Spleen (tissue), 11 donors: ENCODE measurements around the gene TMPRSS6. TPM values are rescaled to one million over a fixed set of nuclear protein-coding genes. Genes with fewer than 3 reads are reported as not detected.

ENCODE experiments used
- DNase-seq: peaks from one replicate; pipeline ENCODE4 v3.0.0-alpha.2; 2020
- H3K27ac ChIP-seq, 8 donors: fragments of 200-600 bp; sonication (generic) in 7 of 8; 1 replicate in 4 of 8; 2 replicates in 4 of 8; pipeline versions ENCODE4 v1.5.0 to v1.8.0; 2016 to 2021; ENCODE audit warnings: inconsistent platforms in 4 of 8, mild to moderate bottlenecking in 4 of 8, moderate library complexity in 1 of 8
- H3K27me3 ChIP-seq, 7 donors: fragments of 200-600 bp; sonication (generic) in 6 of 7; replicated peaks in 1 of 7; 1 replicate in 4 of 7; 2 replicates in 3 of 7; pipeline versions ENCODE4 v1.5.0 to v1.8.0; 2016 to 2021; ENCODE audit warnings: inconsistent platforms in 3 of 7, mild to moderate bottlenecking in 1 of 7
- H3K36me3 ChIP-seq, 6 donors: fragments of 200-600 bp; sonication (generic) in 5 of 6; 1 replicate in 4 of 6; 2 replicates in 2 of 6; pipeline versions ENCODE4 v1.5.0 to v1.8.0; 2016 to 2021; ENCODE audit warnings: inconsistent platforms in 2 of 6
- H3K4me1 ChIP-seq, 6 donors: fragments of 200-600 bp; sonication (generic) in 5 of 6; 1 replicate in 3 of 6; 2 replicates in 3 of 6; pipeline versions ENCODE4 v1.5.0 to v1.8.0; 2016 to 2021; ENCODE audit warnings: inconsistent platforms in 3 of 6
- H3K4me3 ChIP-seq, 8 donors: fragments of 200-600 bp; sonication (generic) in 7 of 8; 1 replicate in 4 of 8; 2 replicates in 4 of 8; pipeline versions ENCODE4 v1.5.0 to v1.8.0; 2016 to 2021; ENCODE audit warnings: inconsistent platforms in 4 of 8, mild to moderate bottlenecking in 4 of 8, moderate library complexity in 2 of 8
- H3K9me3 ChIP-seq, 8 donors: fragments of 200-600 bp; sonication (generic) in 7 of 8; 1 replicate in 4 of 8; 2 replicates in 4 of 8; pipeline versions ENCODE4 v1.5.0 to v1.8.0; 2016 to 2021; ENCODE audit warnings: inconsistent platforms in 4 of 8
- CTCF ChIP-seq, 11 experiments: fragments of 200-600 bp in 7 of 11; fragments of 450-650 bp in 4 of 11; sonication (generic) in 4 of 11; IDR thresholded peaks in 8 of 11; conservative IDR thresholded peaks in 3 of 11; 1 replicate in 7 of 11; 2 replicates in 4 of 11; pipeline versions ENCODE4 v1.4.0 to v1.8.0; 2016 to 2021; ENCODE audit warnings: antibody characterized with exemption in 11 of 11, inconsistent platforms in 4 of 11, mild to moderate bottlenecking in 1 of 11
- POLR2A ChIP-seq, 3 donors: fragments of 450-650 bp; IDR thresholded peaks; one replicate each; pipeline ENCODE4 v1.5.1; 2017; ENCODE audit warnings: antibody characterized with exemption in 3 of 3, mild to moderate bottlenecking in 1 of 3
- POLR2AphosphoS5 ChIP-seq, 3 donors: sonication (generic); formaldehyde crosslinking; IDR thresholded peaks; one replicate each; pipeline ENCODE4 v1.5.1; 2017; ENCODE audit warnings: antibody characterized with exemption in 3 of 3
- WGBS, 5 donors: extraction: QIAGEN DNeasy Blood & Tissue Kit in 3 of 5; methylation state at CpG; one replicate each; pipeline versions ENCODE4 v1.1.5 to v1.1.7; 2013 to 2018; 5-methylcytosine and 5-hydroxymethylcytosine counted together
- intact Hi-C: fragments of 100-400 bp; cut with DNase I; formaldehyde crosslinking; loops from one replicate; pipeline ENCODE4 v1.15.0; 2023; ENCODE audit warnings: low total_unique reads
- polyA plus RNA-seq, 3 donors: library from polyadenylated mRNA; stranded (reverse); fragments of 200-250 nt; gene quantifications; one replicate each; pipeline ENCODE4 v1.2.1, GENCODE V29; 2013
- total RNA-seq, 7 donors: library from RNA; depleted of rRNA in 3 of 7; stranded (reverse); fragments of >200 nt in 3 of 7; fragmentation: NEBNext Ultra II Directional in 4 of 7; extraction: Animal tissue kit (Norgen Biotek cat#: 25700) in 4 of 7; gene quantifications; one replicate each; pipeline versions ENCODE4 v1.1.0 to v1.2.1, GENCODE V29; 2016 to 2021
- donor health status: healthy with polysubstance abuse.
- donor health status: DM: no; HTN: no; CAD: no; lungs with moderate emphysema.
- donor health status: DM: no; HTN: no; CAD: no.
- donor health status: Bipolar disorder and iron deficiency.
- donor health status: healthy.
- donor health status: DM: no; HTN: no; CAD: no.
- donor health status: DM: yes; HTN: yes; CAD: no.

Gene TMPRSS6
- total and polyA plus RNA-seq, 10 donors: 0.09 to 0.55 (median 0.28) TPM; not detected in 5

DNA sequence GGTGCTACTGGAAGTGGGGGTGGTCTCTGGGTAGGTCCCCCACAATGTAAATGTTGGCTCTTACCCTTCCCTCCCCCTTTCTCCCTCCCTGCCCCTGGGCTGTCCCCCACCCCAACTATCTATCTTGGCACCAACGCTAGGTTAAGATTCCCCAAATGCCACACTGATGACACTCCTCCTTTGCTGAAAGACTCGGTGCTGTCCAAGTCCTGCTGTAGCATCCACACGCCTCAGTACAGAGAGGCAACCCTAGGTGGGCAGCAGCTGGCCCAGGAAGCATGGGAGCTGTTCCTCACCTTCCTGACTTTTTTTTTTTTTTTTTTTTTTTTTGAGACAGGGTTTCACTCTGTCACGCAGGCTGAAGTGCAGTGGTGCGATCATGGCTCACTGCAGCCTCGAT lies 61.4 kb downstream of the TMPRSS6 start:
- H3K4me3 ChIP-seq: no peak overlapping the region
- H3K36me3 ChIP-seq: peaks cover 0 to 2% (median 0%) of the 10 kb centered on the region in 6 donors
- no peaks in the 10 kb centered on the region for H3K9me3 ChIP-seq
- peaks cover 0 to 34% (median 0%) of the 10 kb centered on the region in 7 donors for H3K27me3 ChIP-seq
- no peak overlapping the region for H3K27ac ChIP-seq
- WGBS, 5 donors: 89 to 97% (median 93%) methylated on average over 6 of the region's 6 CpGs
- peaks cover 4 to 55% (median 27%) of the 10 kb centered on the region in 6 donors for H3K4me1 ChIP-seq
- no peak for DNase-seq
- intact Hi-C loops: no loop called here
- TF ChIP-seq POLR2AphosphoS5 (IDR thresholded peaks at IDR 0.05) (no peak), POLR2A (IDR thresholded peaks at IDR 0.05) (no peak), CTCF (IDR thresholded peaks at IDR 0.05 in 8 of 11, conservative IDR thresholded peaks at IDR 0.05 in 3 of 11) (no peak)

GRCh38 chr22:37047006-37047405 lies 62.5 kb downstream of the TMPRSS6 start:
- no peak for TF ChIP-seq POLR2A (IDR thresholded peaks at IDR 0.05)
- no peak for TF ChIP-seq POLR2AphosphoS5 (IDR thresholded peaks at IDR 0.05)
- intact Hi-C loops: no loop called here
- no peak for DNase-seq
- Histone ChIP-seq H3K36me3 (no peaks in the 10 kb centered on the region), H3K27ac (no peak overlapping the region), H3K9me3 (no peaks in the 10 kb centered on the region), H3K4me1 (peaks cover 0 to 44% (median 16%) of the 10 kb centered on the region in 6 donors), H3K27me3 (peaks cover 0 to 33% (median 0%) of the 10 kb centered on the region in 7 donors), H3K4me3 (no peak overlapping the region)
- 76 to 92% (median 88%) methylated on average over 7 of the region's 7 CpGs for WGBS, 5 donors

GRCh38 chr22:37046589-37046988 lies 62.9 kb downstream of the TMPRSS6 start:
- H3K36me3 ChIP-seq: no peaks in the 10 kb centered on the region
- no peaks in the 10 kb centered on the region for H3K9me3 ChIP-seq
- H3K27me3 ChIP-seq: peaks cover 0 to 33% (median 0%) of the 10 kb centered on the region in 7 donors
- WGBS, 5 donors: 90 to 97% (median 95%) methylated on average over 6 of the region's 6 CpGs
- intact Hi-C loops: no loop called here
- no peak for TF ChIP-seq CTCF (IDR thresholded peaks at IDR 0.05 in 8 of 11, conservative IDR thresholded peaks at IDR 0.05 in 3 of 11)
- TF ChIP-seq POLR2AphosphoS5 (IDR thresholded peaks at IDR 0.05): no peak
- TF ChIP-seq POLR2A (IDR thresholded peaks at IDR 0.05): no peak
- H3K27ac ChIP-seq: no peak overlapping the region
- H3K4me1 ChIP-seq: peaks cover 0 to 40% (median 13%) of the 10 kb centered on the region in 6 donors
- no peak overlapping the region for H3K4me3 ChIP-seq
- DNase-seq: peak; percentile 64

DNA sequence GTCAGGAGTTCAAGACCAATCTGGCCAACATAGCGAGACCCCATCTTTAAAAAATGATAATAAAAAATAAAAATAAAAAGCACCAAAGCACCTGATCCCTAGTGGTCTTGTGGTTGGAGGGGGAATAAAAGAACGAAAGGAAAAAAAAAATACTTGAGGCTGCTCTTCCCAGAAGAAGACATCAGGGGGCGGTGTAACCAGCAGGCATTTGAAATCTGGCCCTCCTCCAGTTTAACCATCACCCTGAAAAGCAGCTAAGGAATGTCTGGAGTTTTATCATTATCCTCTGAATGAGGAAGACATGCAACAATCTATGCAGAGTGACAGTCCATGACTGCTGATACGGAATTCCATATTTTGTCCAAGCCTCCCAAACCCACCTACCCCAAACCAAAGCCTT lies 63.6 kb downstream of the TMPRSS6 start:
- Histone ChIP-seq H3K4me1 (peaks cover 0 to 34% (median 8%) of the 10 kb centered on the region in 6 donors), H3K9me3 (no peaks in the 10 kb centered on the region), H3K27ac (no peak overlapping the region), H3K27me3 (peaks cover 0 to 28% (median 0%) of the 10 kb centered on the region in 7 donors), H3K36me3 (no peaks in the 10 kb centered on the region), H3K4me3 (no peak overlapping the region)
- WGBS, 5 donors: 29 to 44% (median 38%) methylated on average over 4 of the region's 4 CpGs
- no peak for TF ChIP-seq POLR2AphosphoS5 (IDR thresholded peaks at IDR 0.05)
- TF ChIP-seq CTCF (IDR thresholded peaks at IDR 0.05 in 8 of 11, conservative IDR thresholded peaks at IDR 0.05 in 3 of 11): peak in 7 of 11 experiments; percentile 10 to 49 (median 33)
- TF ChIP-seq POLR2A (IDR thresholded peaks at IDR 0.05): no peak
- no peak for DNase-seq
- intact Hi-C loops: no loop called here
